GM19328 (cell line): ENCODE results near the gene ZBTB39.
"Not testable (repeated sequence)": the region's sequence is repeated elsewhere in the genome, so short reads cannot be mapped to it uniquely, and the experiment has no call there.

Experiments
- ATAC-seq: cut with Tn5 transposase; IDR thresholded peaks from one replicate; pipeline ENCODE4 v1.9.1; 2021; ENCODE audit warnings: mild to moderate bottlenecking, moderate library complexity; ENCODE audit not compliant: unreplicated experiment

Gene ZBTB39, protein sequence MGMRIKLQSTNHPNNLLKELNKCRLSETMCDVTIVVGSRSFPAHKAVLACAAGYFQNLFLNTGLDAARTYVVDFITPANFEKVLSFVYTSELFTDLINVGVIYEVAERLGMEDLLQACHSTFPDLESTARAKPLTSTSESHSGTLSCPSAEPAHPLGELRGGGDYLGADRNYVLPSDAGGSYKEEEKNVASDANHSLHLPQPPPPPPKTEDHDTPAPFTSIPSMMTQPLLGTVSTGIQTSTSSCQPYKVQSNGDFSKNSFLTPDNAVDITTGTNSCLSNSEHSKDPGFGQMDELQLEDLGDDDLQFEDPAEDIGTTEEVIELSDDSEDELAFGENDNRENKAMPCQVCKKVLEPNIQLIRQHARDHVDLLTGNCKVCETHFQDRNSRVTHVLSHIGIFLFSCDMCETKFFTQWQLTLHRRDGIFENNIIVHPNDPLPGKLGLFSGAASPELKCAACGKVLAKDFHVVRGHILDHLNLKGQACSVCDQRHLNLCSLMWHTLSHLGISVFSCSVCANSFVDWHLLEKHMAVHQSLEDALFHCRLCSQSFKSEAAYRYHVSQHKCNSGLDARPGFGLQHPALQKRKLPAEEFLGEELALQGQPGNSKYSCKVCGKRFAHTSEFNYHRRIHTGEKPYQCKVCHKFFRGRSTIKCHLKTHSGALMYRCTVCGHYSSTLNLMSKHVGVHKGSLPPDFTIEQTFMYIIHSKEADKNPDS

DNA sequence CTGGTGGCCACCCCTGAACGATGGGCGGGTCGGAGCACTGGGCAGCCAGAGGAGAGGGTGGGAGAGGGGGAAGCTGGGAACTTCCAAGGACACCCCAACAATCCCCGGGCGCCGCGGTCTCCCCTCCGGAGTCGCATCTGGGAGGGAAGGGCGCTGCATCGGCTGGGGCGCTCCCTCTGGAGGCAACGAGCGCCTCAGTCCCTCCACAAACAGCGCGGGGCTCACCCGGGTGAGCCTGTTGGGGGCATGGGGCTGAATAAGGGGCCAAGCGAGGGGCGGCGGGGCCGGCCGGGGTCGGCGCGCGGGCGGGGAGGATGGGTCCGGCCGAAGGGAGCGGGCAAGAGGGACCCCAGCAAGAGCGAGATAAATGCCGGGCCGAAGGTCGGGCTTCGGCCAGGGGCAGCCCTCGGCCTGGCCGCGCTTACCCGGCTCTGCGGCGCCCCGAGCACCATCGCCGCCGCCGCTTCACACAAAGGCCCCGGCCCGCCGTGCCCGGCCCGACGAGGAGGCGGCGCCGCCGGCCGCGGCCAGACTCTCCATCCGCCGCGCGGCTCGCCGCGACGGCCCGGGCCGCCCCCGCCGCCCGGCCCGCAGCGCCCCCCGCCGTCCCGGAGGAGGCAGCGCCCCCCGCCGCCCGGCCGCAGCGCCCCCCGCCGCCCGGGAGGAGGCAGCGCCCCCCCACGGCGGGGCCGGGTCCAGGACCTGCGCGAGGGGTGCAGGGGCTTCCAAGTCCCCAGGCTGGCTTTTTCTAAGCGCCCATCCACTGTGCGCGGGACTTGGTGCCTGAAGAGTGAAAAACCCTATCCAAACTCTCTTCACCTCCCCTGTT, at the start of gene ZBTB39:
Gene ZBTB39, minus strand, starts transcription at position 567 of the 829 bp plus-strand sequence. CDS start 1,629 bp downstream, outside the sequence.
- ATAC-seq, result peak; percentile 64

DNA sequence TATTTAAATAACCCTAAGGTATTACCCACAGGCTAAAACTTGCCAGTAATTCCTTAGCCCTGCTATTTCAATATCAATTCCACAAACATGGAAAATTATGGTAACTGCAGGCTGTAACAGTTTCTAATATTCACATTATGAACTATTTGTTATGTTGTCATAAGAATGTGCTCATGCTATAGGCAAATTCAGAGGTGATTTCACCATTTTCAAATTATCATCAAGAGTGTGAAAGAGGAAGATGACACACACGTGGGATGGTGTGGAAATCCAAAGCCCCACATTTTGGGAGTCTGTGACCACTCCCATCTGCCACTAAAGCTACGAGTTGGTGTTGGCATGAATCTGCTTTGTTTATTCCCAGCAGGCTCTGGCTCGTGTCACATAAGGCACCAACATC, 49.5 kb upstream of the ZBTB39 start:
- ATAC-seq, result no peak

DNA sequence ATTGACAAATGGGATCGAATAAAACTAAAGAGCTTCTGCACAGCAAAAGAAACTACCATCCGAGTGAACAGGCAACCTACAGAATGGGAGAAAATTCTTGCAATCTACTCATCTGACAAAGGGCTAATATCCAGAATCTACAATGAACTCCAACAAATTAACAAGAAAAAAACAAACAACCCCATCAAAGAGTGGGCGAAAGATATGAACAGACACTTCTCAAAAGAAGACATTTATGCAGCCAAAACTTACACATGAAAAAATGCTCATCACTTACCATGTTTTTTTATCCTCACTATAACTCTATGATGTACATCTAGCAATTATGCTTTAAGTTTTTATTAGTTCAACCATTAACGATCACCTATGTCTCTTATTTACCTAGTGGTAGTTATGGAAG, 47.6 kb upstream of the ZBTB39 start:
- not testable (repeated sequence) for ATAC-seq

DNA sequence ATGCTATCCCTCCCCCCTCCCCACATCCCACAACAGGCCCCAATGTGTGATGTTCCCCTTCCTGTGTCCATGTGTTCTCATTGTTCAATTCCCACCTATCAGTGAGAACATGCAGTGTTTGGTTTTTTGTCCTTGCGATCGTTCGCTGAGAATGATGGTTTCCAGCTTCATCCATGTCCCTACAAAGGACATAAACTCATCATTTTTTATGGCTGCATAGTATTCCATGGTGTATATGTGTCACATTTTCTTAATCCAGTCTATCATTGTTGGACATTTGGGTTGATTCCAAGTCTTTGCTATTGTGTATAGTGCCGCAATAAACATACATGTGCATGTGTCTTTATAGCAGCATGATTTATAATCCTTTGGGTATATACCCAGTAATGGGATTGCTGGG, 46.8 kb upstream of the ZBTB39 start:
- not testable (repeated sequence) for ATAC-seq

DNA sequence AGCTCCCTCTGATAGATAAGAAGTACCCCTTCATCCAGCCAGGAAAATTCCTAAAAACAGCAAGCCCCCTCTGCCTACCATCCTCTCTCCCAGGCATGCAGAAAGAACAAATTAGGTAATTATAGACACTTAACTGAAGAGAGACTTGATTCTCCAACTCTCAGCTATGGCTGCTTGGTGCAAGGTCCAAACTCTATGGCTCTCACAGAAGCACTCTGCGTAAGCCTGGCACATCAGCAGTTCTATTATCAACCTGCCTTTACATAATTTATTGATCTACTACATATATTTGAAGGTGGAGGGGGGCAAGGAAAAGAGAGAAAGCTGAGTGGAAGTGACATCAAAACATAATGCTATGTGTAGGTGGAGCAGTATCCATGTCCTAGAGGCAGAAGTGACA, 44.7 kb upstream of the ZBTB39 start:
- no peak for ATAC-seq

DNA sequence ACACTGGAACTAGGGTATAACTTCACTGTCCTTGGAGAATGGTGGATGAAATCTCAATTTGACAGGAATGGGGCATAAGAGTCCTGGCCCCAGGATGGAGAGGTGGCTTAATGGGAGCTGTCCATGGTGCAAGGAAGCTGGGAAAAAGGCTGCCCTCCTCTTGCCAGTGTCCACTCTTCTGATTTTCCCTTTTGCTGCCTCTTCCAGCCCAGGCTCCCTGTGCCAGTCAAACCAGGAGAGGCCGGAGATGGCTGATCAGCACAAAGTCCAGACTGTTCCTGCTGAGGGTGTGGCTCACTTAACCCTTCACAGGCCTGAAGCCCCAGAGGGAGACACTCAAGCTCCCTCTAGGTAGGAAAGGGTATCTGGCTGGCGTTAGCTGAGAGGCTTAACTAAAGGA, 43.5 kb upstream of the ZBTB39 start, which contains the start of gene MYO1A:
Gene MYO1A, minus strand, starts transcription at position 240 of the 400 bp plus-strand sequence. CDS start 1,806 bp downstream, outside the sequence.
- no peak for ATAC-seq

DNA sequence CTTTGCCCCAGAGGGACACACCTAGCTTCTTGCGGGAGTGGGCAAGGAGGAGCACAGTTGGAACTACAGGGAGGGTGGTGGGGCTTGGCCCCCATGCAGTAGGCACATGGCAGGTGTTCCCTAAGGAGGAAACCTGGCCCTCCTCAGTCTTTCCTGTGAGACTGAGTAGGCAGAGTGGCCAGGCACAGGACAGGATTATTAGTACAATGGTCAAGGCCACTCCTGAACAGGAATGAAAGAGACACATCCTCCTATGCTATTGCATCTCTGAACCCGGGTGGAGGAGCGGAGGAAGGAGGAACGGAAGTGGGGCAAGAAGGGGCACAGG, 42.7 kb upstream of the ZBTB39 start:
- no peak for ATAC-seq

DNA sequence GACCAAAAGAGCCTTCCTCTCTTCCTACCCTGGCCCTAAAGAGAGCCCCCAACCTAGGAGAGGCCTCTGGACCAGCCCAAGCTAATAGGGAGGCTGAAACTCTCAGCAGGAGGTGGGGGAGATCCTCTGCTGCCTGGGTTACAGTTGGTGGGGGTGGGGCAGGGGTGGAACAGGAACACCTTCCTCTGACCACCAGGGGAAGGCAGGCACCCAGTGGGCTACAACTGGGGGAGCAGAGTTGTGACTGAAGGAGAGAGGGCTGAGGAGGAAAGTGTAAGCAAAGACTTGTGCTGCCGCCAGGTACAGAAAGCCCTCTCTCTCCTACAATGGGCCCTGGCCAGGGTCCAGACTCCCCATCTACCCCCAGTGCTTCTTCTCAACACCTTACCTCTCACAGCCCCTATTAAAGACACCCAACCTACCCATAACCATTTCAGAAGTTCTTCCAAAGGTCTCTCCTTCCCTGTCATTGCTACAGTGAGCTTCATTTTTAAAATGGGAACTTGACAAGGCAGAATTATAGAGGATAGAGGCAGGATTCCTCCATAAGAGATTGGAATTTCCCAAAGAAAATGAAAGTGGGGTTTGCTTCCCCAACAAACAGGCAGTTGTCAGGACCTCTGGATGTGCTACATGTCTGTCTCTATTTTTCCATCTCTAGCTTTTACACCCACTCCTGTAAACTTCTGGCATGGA, 42.2 kb upstream of the ZBTB39 start:
- ATAC-seq, result no peak

DNA sequence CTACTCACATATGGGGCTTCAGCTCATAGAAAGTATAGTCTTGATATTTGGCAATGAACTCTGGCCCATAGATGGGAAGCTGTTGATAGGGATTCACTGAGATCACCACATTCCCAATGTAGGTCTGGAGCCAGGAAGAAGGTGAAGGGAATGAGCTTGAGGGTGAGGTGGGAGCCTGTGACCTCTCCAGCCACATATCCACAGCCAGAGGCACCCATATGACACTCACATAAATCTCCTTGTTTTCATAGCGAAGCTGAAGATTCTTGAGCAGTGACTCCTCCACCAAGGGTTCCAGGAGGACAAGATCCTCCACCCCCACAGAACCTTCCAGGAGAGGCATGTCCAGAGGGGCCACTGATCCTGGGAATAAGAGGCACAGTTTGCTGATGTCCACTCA, 41.6 kb upstream of the ZBTB39 start:
- ATAC-seq, result no peak

DNA sequence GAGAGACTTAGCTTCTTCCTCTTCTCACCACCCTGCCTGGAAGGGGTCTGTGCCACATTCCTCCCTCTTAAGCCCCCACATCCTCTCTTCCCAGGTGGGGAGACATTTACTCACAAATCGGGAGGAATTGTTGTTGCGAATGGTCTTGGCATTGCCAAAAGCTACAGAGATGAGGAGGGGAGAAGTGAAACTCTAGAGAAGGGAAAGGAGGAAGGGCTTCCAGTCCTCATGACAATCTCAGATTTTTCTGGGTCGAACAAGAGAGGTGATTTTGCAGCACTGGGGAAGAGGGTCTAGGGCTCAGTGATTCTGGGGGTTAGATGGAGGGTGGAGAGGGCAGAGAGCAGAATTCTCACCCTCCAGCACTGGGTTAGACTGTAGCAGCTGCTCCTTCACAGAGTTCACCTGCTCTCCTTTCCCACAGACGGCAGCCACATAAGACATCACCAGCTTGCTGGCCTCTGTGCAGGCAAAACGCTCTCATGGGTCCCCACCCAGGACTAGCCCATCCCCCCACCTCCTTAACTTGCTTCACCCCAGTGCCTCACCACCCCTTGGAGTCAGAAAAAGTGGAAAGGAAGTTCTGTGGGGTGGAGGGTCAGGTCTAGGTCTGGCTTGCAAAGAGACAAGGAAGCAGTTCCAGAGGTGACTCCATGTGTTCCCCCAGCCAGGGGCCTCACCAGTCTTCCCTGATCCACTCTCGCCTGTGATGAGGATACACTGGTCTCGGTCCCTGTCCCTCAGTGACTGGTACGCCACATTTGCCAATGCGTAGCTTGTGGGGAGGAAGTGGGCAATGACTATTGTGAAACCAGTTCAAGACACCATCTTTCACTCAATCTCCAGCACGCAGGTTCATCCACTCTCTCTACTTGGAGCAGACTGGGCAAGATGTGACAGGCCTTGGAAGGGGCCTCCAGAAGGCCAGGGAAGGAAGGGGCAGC, 40.9 kb upstream of the ZBTB39 start:
- no peak for ATAC-seq

DNA sequence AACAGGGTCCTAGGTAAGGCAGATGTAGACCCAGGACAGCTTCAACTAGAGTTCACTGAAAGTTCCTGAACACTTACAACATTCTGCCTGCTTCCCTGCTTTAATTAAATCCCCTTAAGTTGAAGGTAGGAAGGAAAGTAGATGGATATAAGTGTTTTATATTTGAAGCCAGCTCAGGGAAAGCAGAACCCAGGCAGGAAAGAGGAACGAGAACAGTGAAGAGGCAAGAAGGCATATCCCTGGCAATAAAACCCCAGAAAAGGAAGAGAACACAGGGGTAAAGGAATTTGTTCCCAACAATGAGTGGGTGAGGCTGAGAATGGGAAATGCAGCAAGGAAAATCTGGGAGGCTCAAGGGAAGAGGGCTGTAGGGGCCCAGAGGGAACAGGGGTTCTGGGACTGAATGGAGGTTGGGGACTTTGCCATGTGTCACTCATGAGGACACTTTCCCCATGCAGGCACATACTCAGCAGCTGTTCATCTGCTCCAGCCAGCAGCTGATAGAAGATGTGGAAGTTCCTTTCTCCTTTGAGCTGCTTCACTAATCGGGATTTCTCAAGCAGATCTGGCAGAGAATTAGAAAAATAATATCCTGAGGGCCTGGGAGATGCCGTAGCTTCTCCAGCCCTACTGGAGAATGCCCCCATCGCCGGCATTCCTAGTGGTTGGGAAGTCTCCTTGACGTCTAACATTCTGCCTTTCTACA, 39.9 kb upstream of the ZBTB39 start:
- no peak for ATAC-seq

DNA sequence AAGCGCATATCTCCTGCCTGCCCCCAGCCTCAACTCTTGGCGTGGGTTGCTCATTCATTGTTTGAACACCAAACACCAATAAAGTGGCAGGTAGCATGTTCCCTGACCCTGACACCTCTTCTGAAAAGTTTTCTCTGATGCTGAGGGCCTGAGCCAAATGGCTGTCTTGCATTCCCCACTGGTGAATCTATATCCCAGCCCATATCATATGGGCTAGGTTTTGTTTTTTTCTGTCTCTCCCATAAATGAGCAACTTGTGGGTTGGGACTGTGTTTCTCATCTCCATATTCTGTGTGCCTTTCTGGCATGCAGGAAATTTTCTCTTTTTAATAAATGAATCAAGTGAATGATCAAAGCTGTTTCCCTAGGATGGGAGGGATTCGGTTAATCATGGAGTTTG, 38.5 kb upstream of the ZBTB39 start:
- ATAC-seq, result no peak

DNA sequence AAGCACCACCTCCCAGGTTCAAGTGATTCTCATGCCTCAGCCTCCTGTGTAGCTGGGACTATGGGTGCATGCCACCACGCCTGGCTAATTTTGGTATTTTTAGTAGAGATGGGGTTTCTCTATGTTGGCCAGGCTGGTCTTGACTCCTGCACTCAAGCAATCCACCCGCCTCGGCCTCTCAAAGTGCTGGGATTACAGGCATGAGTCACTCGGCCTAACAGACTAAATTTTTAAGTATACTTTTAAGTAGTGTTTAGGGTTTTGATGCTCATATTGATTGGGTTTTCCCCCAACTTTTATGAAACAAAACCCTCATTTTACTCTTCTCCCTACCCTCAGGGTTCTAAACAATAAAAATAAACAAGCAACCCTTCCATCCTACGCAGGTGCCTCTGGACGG, 38.1 kb upstream of the ZBTB39 start:
- no peak for ATAC-seq

DNA sequence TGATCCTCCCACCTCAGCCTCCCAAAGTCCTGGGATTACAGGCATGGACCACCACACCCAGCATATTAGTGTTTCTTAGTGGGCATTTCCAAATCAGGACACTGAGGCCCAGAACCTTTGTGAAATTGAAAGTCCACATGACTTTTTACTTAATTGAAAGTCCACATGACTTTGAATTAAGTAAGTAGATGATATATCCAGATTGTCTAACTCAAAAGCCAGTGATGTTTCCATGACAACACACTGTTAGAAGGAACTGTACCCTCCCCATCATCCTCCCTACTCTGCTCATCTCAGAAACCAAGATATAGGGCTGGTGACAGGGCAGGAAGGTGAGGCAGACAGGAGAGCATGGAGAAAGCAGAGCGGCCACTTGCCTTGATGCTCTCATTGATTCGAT, 36.3 kb upstream of the ZBTB39 start:
- no peak for ATAC-seq

DNA sequence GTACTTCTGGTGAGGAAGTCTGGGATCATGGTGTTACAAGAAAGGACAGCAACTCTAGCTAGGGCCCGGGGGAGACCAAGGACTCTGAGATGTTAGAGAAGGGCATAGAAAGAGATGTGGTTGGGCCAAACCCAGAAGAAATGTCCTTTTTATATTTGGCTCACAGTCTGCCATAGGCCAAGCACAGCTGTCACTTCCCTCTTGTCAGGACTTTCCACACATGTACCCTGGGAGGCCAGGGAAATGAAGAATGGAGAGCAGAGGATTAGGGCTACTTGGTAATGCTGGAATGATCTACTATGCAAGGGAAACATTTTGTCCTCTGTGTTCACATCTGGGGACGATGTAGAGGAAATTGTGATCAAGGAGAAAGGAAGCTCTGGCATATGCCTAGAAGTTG, 34.4 kb upstream of the ZBTB39 start:
- ATAC-seq, result no peak

DNA sequence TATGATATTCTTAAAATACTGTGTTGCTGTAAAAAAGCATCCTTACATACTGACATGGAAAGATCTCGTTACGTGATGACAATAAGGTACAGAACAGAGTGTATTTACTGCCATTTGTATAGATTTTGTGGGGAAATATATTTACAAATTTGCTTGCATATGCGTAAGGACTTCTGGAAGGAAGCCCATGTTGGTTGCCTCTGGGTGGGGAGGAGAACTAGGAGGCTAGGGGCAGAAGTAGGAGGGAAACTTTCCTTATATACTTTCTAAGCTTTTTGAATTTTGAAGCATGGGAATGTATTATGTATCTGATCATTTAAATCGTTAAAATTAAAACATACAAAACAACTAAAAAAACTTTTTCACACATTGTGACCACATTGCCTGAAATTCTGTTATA, 33.9 kb upstream of the ZBTB39 start:
- ATAC-seq, result no peak

DNA sequence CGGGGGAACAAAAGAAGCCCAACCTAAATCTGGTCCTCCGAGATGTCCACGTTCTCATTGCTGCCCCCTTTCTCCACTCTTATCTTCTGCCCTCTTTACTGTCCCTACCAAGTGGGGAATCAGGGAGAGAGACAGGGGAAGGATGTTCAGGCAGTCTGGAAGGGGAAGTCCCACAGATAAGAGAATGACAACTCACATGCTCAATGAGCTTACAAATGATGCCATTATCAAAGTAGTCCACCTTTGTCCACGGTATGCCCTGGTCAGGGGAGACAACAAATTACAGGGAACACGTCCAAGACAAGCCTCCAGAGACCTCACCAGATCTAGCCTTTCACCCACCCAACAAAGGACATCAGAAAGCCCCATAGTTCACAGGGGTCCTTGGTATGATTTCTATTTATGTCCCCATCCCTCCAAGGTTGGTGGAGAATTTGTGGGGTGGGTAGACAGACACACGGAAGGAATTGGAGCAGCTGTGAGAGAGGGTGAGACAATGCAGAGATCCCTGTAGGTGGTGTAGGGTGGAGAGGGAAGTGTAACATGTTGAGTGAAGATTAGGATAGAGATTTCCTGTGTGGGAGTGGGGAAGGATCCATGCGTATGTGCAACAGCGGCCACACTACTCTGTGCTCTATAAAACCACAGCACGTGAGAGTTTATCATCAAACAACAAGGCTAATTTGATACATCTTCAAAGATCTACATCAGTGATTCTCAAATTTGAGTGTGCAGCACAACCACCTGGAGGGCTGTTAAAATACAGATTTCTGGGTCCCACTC, 32.9 kb upstream of the ZBTB39 start:
- no peak for ATAC-seq

DNA sequence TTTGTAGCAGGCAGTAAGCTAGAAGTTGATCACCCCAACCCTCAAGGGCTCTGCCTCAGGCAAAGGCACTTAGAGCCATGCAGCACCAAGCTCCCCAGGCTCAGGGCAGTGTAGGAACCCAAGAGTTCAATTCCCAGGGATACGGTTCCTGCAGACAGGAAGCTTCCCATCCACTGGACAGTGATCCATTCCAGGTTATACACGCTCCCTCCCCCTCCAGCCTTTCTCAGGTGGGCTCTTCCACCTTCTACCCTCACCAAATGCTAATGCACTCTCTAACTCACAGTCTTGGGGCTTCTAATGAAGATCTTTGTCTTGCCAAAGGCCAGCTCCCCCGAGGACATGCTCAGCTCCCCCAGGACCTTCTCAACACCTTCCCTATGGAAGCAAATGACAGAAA, 30.9 kb upstream of the ZBTB39 start:
- no peak for ATAC-seq
